ENCODE measurements around the gene MTG1.

Gene MTG1

GRCh38 chr10:133460208-133460769 is 66.3 kb downstream of the MTG1 start:
- TF ChIP-seq, protein P1, sequence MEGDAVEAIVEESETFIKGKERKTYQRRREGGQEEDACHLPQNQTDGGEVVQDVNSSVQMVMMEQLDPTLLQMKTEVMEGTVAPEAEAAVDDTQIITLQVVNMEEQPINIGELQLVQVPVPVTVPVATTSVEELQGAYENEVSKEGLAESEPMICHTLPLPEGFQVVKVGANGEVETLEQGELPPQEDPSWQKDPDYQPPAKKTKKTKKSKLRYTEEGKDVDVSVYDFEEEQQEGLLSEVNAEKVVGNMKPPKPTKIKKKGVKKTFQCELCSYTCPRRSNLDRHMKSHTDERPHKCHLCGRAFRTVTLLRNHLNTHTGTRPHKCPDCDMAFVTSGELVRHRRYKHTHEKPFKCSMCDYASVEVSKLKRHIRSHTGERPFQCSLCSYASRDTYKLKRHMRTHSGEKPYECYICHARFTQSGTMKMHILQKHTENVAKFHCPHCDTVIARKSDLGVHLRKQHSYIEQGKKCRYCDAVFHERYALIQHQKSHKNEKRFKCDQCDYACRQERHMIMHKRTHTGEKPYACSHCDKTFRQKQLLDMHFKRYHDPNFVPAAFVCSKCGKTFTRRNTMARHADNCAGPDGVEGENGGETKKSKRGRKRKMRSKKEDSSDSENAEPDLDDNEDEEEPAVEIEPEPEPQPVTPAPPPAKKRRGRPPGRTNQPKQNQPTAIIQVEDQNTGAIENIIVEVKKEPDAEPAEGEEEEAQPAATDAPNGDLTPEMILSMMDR (conservative IDR thresholded peaks at IDR 0.05), result no peak
- TF ChIP-seq ZFX (IDR thresholded peaks at IDR 0.05), result no peak
- H3K27ac ChIP-seq, result no peak overlapping the region

DNA sequence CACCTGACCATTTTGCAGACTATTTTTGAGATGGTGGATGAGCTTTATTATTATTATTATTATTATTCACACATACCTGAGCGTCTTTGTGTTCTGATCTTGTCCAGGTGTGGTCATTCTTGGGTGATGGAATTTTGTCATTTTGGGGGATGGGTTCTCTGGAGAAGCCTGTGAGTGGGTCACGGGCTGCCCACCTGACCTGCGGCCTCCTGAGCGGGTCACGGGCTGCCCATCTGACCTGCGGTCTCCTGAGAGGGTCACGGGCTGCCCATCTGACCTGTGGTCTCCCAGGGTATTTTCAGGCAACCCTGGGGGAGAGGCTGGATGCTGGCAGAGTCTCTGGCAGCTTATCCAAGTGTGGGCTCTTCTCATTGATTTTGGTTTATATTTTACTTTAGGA is 67.1 kb downstream of the MTG1 start:
- TF ChIP-seq ZFX (IDR thresholded peaks at IDR 0.05), result no peak
- TF ChIP-seq, protein P1 (conservative IDR thresholded peaks at IDR 0.05), result no peak
- H3K27ac ChIP-seq, result no peak overlapping the region

DNA sequence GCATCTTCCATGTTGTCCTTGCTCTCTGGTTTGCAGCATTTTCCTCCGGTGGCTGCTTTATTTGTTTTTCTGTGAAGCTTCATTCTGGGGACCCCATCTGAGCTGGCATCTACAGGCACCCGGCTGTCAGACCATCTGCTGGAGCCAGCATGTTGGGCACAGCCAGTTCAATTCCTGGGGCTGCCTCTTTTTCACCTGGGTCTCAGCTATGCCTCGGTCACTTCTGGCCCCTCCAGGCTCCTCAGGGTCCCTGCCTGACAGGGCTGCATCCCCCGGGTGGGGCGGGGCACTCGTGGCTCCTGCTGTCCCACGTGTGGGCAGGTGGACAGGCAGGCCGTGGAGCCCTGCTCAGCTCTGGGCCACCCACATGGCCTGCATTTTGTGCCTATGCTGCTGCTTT is 67.9 kb downstream of the MTG1 start:
- no peak for TF ChIP-seq ZFX (IDR thresholded peaks at IDR 0.05)
- TF ChIP-seq, protein P1 (conservative IDR thresholded peaks at IDR 0.05), result no peak
- no peak overlapping the region for H3K27ac ChIP-seq

DNA sequence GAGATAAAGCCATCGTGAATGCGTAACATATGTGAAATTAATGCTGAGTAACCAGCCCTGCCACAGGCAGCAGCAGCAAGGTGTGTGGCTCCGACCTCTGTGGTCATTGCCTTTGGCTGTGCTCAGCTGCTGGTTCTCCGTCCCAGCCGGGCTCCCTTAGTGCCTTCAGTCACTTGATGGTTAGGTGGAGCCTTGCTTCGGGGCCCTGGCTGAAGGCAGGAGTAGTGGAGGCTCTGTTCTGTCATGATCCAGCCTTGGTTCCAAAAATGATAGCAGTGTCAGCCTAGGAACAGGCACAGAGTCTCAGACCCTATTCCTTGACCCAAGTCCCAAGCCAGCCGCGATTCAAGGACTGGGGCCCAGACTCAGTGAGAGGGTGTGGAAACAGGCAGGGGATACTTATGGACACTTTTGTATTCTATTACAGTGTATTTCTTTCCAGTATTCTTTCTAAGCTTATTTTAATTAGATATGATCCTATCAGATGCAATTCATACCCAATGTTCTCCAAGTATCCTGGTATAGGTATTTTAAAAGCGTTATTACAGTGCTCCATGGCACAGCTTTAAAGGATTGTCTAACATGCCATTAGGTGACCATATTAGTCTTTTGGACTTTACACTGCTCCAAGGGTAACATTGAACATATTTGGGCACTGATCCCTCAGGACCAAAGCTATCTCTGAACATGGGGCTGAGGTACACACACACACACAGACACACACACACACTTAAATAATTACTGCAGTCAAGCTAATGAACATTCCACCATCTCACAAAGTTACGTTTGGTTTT is 68.8 kb downstream of the MTG1 start:
- no peak overlapping the region for H3K27ac ChIP-seq
- TF ChIP-seq ZFX (IDR thresholded peaks at IDR 0.05), result no peak
- TF ChIP-seq, protein P1 (conservative IDR thresholded peaks at IDR 0.05), result no peak

DNA sequence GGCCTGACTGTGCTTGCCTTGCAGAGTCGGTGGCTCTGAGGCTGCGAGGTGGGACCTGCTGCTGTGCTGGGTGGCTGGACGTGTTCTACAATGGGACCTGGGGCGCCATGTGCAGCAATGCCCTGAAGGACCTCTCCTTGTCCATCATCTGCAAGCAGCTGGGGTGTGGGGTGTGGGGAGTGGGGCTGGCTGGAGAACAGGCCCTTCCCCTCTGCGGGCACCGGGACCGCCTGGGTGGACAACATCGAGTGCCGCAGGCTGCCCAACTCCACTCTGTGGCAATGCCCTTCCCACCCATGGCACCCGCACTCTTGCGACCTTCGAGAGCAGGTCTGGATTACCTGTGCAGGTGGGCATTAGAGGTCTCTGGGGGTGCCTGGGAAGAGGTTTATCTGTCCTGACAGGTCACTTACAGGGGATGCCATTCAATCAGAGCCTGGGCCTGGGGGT is 70.7 kb downstream of the MTG1 start:
- no peak overlapping the region for H3K27ac ChIP-seq
- TF ChIP-seq, protein P1 (conservative IDR thresholded peaks at IDR 0.05), result no peak
- no peak for TF ChIP-seq ZFX (IDR thresholded peaks at IDR 0.05)

GRCh38 chr10:133465191-133465949 is 71.4 kb downstream of the MTG1 start:
- no peak overlapping the region for H3K27ac ChIP-seq
- TF ChIP-seq, protein P1 (conservative IDR thresholded peaks at IDR 0.05), result no peak
- TF ChIP-seq ZFX (IDR thresholded peaks at IDR 0.05), result no peak
